GM23338 (cell line): ENCODE data around the gene MAP4K5. TPM values are rescaled to one million over a fixed set of nuclear protein-coding genes. Genes with fewer than 3 reads are reported as not detected.

Experiments
- ATAC-seq: fragments of 200-7000 bp; cut with Tn5 transposase; 3 replicates; pipeline ENCODE4 v1.9.1; 2020
- DNase-seq: peaks from one replicate; pipeline ENCODE4 v3.0.0-alpha.2; 2015; ENCODE audit warnings: low spot score
- H2AFZ ChIP-seq: fragments of 200-600 bp; sonication (generic); 2 replicates; pipeline ENCODE4 v1.8.0; 2016; ENCODE audit warnings: antibody characterized with exemption, mild to moderate bottlenecking, moderate library complexity
- H3F3A ChIP-seq: fragments of 200-600 bp; sonication (generic); replicated peaks from 2 replicates; pipeline ENCODE4 v1.8.0; 2017; ENCODE audit warnings: antibody characterized with exemption, mixed run types, low read depth
- H3K27ac ChIP-seq: fragments of 200-600 bp; sonication (generic); 2 replicates; pipeline ENCODE4 v1.6.1; 2016; ENCODE audit warnings: low read depth
- H3K27me3 ChIP-seq: fragments of 200-600 bp; sonication (generic); 2 replicates; pipeline ENCODE4 v1.8.0; 2016; ENCODE audit warnings: mild to moderate bottlenecking, mixed run types, moderate library complexity; ENCODE audit not compliant: insufficient read depth
- H3K36me3 ChIP-seq: fragments of 200-600 bp; sonication (generic); 2 replicates; pipeline ENCODE4 v1.8.0; 2016; ENCODE audit warnings: mild to moderate bottlenecking; ENCODE audit not compliant: insufficient read depth
- H3K4me1 ChIP-seq: fragments of 200-600 bp; sonication (generic); 2 replicates; pipeline ENCODE4 v1.8.0; 2016; ENCODE audit warnings: mild to moderate bottlenecking, moderate library complexity; ENCODE audit not compliant: insufficient read depth
- H3K4me2 ChIP-seq: fragments of 200-600 bp; sonication (generic); 2 replicates; pipeline ENCODE4 v1.7.1; 2017; ENCODE audit warnings: mixed run types
- H3K4me3 ChIP-seq: fragments of 200-600 bp; sonication (generic); 2 replicates; pipeline ENCODE4 v1.6.1; 2016; ENCODE audit warnings: mixed run types
- H3K79me2 ChIP-seq: fragments of 200-600 bp; sonication (generic); replicated peaks from 2 replicates; pipeline ENCODE4 v1.8.0; 2017; ENCODE audit warnings: mild to moderate bottlenecking; ENCODE audit not compliant: insufficient read depth
- H3K9me2 ChIP-seq: fragments of 200-600 bp; sonication (generic); 2 replicates; pipeline ENCODE4 v1.8.0; 2017; ENCODE audit not compliant: insufficient read depth
- H4K20me1 ChIP-seq: fragments of 200-600 bp; sonication (generic); replicated peaks from 2 replicates; pipeline ENCODE4 v1.8.0; 2017; ENCODE audit warnings: mild to moderate bottlenecking; ENCODE audit not compliant: insufficient read depth
- H3K27ac Mint-ChIP-seq: 2 replicates; pipeline ENCODE4 v1.8.0; 2020; ENCODE audit warnings: inconsistent platforms, mild to moderate bottlenecking, moderate library complexity, mixed read lengths
- H3K27me3 Mint-ChIP-seq: 3 replicates; pipeline ENCODE4 v1.8.0; 2022; ENCODE audit warnings: low read depth, mild to moderate bottlenecking, moderate library complexity, mixed read lengths, inconsistent platforms; ENCODE audit not compliant: insufficient read depth, poor library complexity
- H3K36me3 Mint-ChIP-seq: 3 replicates; pipeline ENCODE4 v1.8.0; 2021; ENCODE audit warnings: low read depth, mild to moderate bottlenecking, inconsistent platforms, moderate library complexity, mixed read lengths
- H3K4me1 Mint-ChIP-seq: 3 replicates; pipeline ENCODE4 v1.8.0; 2020; ENCODE audit warnings: mild to moderate bottlenecking, inconsistent platforms, mixed read lengths
- H3K4me3 Mint-ChIP-seq: 3 replicates; pipeline ENCODE4 v1.8.0; 2021; ENCODE audit warnings: moderate library complexity, mild to moderate bottlenecking, inconsistent platforms, mixed read lengths
- H3K9me3 Mint-ChIP-seq: 3 replicates; pipeline ENCODE4 v1.8.0; 2020; ENCODE audit warnings: moderate library complexity, mild to moderate bottlenecking, inconsistent platforms, mixed read lengths
- CREB1 ChIP-seq: fragments of 250-450 bp; sonication (Bioruptor Pico); IDR thresholded peaks from 2 replicates; pipeline ENCODE4 v1.5.0; 2020; ENCODE audit warnings: low read depth, mild to moderate bottlenecking, moderate library complexity
- EZH2 ChIP-seq: fragments of 200-600 bp; sonication (generic); IDR thresholded peaks from one replicate; pipeline ENCODE4 v1.8.0; 2017; ENCODE audit warnings: antibody characterized with exemption, mild to moderate bottlenecking, low read depth; ENCODE audit not compliant: unreplicated experiment
- EZH2phosphoT487 ChIP-seq: fragments of 200-600 bp; sonication (generic); IDR thresholded peaks from one replicate; pipeline ENCODE4 v1.8.1; 2018; ENCODE audit warnings: antibody characterized with exemption; ENCODE audit not compliant: unreplicated experiment
- NANOG ChIP-seq: IDR thresholded peaks from 2 replicates; pipeline ENCODE4 v1.6.1; 2016; ENCODE audit warnings: antibody characterized with exemption, borderline replicate concordance
- POLR2AphosphoS5 ChIP-seq: IDR thresholded peaks from 2 replicates; pipeline ENCODE4 v1.6.1; 2016; ENCODE audit warnings: antibody characterized with exemption, low read depth
- polyA plus RNA-seq: library from polyadenylated mRNA; unstranded; fragments of >200 nt; fragmentation: Nextera tagmentation; extraction: Ambion mirVana; gene quantifications from 2 replicates; pipeline ENCODE4 v1.2.1, GENCODE V29; 2016
- total RNA-seq: library from RNA; depleted of rRNA; stranded (reverse); fragments of >200 nt; shearing (Covaris generic); gene quantifications from 2 replicates; pipeline ENCODE4 v1.2.3, GENCODE V29; 2014
- TF ChIP-seq, protein P1 (sequence below): fragments of 250-450 bp; sonication (Bioruptor Pico); IDR thresholded peaks from 2 replicates; pipeline ENCODE4 v1.5.0; 2020; ENCODE audit warnings: mild to moderate bottlenecking, moderate library complexity
- TF ChIP-seq, protein P2 (sequence below): IDR thresholded peaks from 2 replicates; pipeline ENCODE4 v1.6.1; 2016; ENCODE audit warnings: antibody characterized with exemption

The MAP4K5 gene
- total and polyA plus RNA-seq, 2 experiments from 2014 or later, result 71.4 to 74.6 TPM

DNA sequence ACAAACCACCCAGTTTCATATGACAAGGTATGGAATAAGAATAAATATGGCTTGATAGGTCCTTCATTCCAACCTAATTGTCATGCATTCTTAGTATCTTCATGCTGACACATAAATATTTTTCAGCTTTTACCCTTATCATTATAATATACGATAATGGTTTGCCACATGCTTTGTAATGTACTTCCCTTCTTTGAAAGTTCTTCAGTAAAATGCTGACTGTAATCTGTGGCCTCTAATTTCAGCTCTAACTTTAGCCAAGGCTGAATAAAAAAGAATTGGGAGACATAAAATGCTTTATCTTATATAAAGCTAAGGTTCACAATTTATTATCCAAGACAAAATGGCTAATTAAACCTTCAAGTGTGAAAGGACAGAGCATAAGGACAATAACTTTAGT, 2.6 kb upstream of the MAP4K5 start (continued):
- TF ChIP-seq EZH2, result no peak
- no peak for TF ChIP-seq EZH2phosphoT487
- no peak for TF ChIP-seq CREB1

DNA sequence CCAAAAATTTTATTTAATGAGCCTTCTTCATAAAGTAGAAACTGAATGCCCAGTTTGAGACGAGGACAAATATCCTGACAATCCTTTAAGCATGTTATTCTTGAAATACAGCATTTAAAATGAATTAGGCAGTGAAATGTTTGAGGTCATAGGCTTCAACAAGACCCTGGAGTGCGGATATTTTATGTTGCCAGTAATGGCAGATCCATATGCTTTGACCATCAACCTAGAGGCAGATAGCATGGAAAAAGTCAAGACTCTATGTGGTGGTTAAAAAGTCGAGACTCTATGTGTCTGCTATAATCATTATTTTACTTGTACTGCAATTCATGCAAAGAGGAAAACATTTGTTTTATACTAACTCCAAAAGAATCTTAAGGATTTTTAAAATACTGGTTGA, 2.0 kb upstream of the MAP4K5 start:
- Histone ChIP-seq H2AFZ (no peak overlapping the region), H3K9me2 (no peaks in the 10 kb centered on the region), H3K4me1 (peaks cover 17% of the 10 kb centered on the region), H3K36me3 (no peaks in the 10 kb centered on the region), H4K20me1 (no peaks in the 10 kb centered on the region), H3K79me2 (peaks cover 23% of the 10 kb centered on the region), H3F3A (no peaks in the 10 kb centered on the region), H3K27me3 (no peaks in the 10 kb centered on the region), H3K4me2 (no peak overlapping the region), H3K27ac (no peak overlapping the region), H3K4me3 (no peak overlapping the region)
- ATAC-seq (no peak), DNase-seq (no peak)
- no peak overlapping the region for H3K27ac Mint-ChIP-seq
- TF ChIP-seq NANOG (no peak), POLR2AphosphoS5 (no peak)
- TF ChIP-seq, protein P1, sequence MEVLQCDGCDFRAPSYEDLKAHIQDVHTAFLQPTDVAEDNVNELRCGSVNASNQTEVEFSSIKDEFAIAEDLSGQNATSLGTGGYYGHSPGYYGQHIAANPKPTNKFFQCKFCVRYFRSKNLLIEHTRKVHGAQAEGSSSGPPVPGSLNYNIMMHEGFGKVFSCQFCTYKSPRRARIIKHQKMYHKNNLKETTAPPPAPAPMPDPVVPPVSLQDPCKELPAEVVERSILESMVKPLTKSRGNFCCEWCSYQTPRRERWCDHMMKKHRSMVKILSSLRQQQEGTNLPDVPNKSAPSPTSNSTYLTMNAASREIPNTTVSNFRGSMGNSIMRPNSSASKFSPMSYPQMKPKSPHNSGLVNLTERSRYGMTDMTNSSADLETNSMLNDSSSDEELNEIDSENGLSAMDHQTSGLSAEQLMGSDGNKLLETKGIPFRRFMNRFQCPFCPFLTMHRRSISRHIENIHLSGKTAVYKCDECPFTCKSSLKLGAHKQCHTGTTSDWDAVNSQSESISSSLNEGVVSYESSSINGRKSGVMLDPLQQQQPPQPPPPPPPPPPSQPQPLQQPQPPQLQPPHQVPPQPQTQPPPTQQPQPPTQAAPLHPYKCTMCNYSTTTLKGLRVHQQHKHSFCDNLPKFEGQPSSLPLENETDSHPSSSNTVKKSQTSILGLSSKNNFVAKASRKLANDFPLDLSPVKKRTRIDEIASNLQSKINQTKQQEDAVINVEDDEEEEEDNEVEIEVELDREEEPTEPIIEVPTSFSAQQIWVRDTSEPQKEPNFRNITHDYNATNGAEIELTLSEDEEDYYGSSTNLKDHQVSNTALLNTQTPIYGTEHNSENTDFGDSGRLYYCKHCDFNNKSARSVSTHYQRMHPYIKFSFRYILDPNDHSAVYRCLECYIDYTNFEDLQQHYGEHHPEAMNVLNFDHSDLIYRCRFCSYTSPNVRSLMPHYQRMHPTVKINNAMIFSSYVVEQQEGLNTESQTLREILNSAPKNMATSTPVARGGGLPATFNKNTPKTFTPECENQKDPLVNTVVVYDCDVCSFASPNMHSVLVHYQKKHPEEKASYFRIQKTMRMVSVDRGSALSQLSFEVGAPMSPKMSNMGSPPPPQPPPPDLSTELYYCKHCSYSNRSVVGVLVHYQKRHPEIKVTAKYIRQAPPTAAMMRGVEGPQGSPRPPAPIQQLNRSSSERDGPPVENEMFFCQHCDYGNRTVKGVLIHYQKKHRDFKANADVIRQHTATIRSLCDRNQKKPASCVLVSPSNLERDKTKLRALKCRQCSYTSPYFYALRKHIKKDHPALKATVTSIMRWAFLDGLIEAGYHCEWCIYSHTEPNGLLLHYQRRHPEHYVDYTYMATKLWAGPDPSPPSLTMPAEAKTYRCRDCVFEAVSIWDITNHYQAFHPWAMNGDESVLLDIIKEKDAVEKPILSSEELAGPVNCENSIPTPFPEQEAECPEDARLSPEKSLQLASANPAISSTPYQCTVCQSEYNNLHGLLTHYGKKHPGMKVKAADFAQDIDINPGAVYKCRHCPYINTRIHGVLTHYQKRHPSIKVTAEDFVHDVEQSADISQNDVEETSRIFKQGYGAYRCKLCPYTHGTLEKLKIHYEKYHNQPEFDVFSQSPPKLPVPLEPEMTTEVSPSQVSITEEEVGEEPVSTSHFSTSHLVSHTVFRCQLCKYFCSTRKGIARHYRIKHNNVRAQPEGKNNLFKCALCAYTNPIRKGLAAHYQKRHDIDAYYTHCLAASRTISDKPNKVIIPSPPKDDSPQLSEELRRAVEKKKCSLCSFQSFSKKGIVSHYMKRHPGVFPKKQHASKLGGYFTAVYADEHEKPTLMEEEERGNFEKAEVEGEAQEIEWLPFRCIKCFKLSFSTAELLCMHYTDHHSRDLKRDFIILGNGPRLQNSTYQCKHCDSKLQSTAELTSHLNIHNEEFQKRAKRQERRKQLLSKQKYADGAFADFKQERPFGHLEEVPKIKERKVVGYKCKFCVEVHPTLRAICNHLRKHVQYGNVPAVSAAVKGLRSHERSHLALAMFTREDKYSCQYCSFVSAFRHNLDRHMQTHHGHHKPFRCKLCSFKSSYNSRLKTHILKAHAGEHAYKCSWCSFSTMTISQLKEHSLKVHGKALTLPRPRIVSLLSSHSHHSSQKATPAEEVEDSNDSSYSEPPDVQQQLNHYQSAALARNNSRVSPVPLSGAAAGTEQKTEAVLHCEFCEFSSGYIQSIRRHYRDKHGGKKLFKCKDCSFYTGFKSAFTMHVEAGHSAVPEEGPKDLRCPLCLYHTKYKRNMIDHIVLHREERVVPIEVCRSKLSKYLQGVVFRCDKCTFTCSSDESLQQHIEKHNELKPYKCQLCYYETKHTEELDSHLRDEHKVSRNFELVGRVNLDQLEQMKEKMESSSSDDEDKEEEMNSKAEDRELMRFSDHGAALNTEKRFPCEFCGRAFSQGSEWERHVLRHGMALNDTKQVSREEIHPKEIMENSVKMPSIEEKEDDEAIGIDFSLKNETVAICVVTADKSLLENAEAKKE (CRISPR knock-in tag), result no peak
- TF ChIP-seq, protein P2, sequence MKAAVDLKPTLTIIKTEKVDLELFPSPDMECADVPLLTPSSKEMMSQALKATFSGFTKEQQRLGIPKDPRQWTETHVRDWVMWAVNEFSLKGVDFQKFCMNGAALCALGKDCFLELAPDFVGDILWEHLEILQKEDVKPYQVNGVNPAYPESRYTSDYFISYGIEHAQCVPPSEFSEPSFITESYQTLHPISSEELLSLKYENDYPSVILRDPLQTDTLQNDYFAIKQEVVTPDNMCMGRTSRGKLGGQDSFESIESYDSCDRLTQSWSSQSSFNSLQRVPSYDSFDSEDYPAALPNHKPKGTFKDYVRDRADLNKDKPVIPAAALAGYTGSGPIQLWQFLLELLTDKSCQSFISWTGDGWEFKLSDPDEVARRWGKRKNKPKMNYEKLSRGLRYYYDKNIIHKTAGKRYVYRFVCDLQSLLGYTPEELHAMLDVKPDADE, result no peak
- H3K27me3 Mint-ChIP-seq, result peaks cover 7% of the 10 kb centered on the region
- H3K4me3 Mint-ChIP-seq, result no peak overlapping the region
- peaks cover 17% of the 10 kb centered on the region for H3K36me3 Mint-ChIP-seq
- peaks cover 22% of the 10 kb centered on the region for H3K4me1 Mint-ChIP-seq
- H3K9me3 Mint-ChIP-seq, result peaks cover 20% of the 10 kb centered on the region
